ENCODE data around the gene KRTAP12-4. TPM values are rescaled to one million over a fixed set of nuclear protein-coding genes. Genes with fewer than 3 reads are reported as not detected.
A peak's percentile ranks its signal among the peaks of the same experiment; 100 is the strongest.

KRTAP12-4 gene
- total and polyA plus RNA-seq, 2 donors from 2014 or later = not detected

DNA sequence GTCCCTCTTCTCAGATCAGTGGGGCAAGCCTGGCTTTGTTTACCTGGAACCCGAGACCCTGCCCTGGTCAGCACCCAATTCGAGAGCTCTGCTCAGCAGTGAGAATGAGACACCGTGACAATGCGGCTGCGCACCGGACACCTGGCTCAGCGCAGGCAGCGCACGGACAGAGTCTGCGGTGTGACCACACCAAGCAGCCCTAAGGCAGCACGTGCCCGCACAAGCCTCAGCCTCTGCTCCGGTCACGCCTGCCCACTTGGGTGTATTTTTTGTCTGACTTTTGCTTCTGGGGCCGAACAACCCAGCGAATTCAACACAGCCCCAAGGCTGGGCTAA lies 37.9 kb downstream of the KRTAP12-4 start:
- Histone ChIP-seq H3K9me3 (ENCODE audit: control insufficient read depth in 2 of 3, insufficient read depth in 1 of 3, low read length in 3 of 3) (peaks cover 0 to 1% (median 0%) of the 10 kb centered on the region in 3 donors), H3K9ac (ENCODE audit: low read length in 3 of 3) (no peak overlapping the region), H3K36me3 (ENCODE audit: control insufficient read depth in 2 of 3, insufficient read depth in 3 of 3, low read length in 3 of 3) (no peaks in the 10 kb centered on the region), H3K27me3 (ENCODE audit: control insufficient read depth, insufficient read depth, low read length) (no peaks in the 10 kb centered on the region), H3K4me3 (ENCODE audit: low read length in 3 of 3) (no peak overlapping the region), H3K4me1 (ENCODE audit: control insufficient read depth in 2 of 3, insufficient read depth in 2 of 3, low read depth in 1 of 3, low read length in 3 of 3) (no peaks in the 10 kb centered on the region), H3K27ac (ENCODE audit: low read depth in 2 of 2, low read length in 2 of 2) (no peak overlapping the region)
- FAIRE-seq = no peak
- peak in 1 of 5 donors; percentile 13 for DNase-seq
- intact Hi-C loops (cut with DNase I) = no loop called here
- TF ChIP-seq, protein P1, sequence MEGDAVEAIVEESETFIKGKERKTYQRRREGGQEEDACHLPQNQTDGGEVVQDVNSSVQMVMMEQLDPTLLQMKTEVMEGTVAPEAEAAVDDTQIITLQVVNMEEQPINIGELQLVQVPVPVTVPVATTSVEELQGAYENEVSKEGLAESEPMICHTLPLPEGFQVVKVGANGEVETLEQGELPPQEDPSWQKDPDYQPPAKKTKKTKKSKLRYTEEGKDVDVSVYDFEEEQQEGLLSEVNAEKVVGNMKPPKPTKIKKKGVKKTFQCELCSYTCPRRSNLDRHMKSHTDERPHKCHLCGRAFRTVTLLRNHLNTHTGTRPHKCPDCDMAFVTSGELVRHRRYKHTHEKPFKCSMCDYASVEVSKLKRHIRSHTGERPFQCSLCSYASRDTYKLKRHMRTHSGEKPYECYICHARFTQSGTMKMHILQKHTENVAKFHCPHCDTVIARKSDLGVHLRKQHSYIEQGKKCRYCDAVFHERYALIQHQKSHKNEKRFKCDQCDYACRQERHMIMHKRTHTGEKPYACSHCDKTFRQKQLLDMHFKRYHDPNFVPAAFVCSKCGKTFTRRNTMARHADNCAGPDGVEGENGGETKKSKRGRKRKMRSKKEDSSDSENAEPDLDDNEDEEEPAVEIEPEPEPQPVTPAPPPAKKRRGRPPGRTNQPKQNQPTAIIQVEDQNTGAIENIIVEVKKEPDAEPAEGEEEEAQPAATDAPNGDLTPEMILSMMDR (IDR thresholded peaks at IDR 0.05; ENCODE audit: borderline replicate concordance, extremely low read depth, insufficient read depth) = no peak

- Histone ChIP-seq H3K27ac (ENCODE audit: low read depth in 2 of 2, low read length in 2 of 2) (no peak overlapping the region), H3K27me3 (ENCODE audit: control insufficient read depth, insufficient read depth, low read length) (no peaks in the 10 kb centered on the region), H3K9ac (ENCODE audit: low read length in 3 of 3) (no peak overlapping the region), H3K9me3 (ENCODE audit: control insufficient read depth in 2 of 3, insufficient read depth in 1 of 3, low read length in 3 of 3) (peaks cover 0 to 5% (median 0%) of the 10 kb centered on the region in 3 donors), H3K4me3 (ENCODE audit: low read length in 3 of 3) (no peak overlapping the region), H3K36me3 (ENCODE audit: control insufficient read depth in 2 of 3, insufficient read depth in 3 of 3, low read length in 3 of 3) (no peaks in the 10 kb centered on the region), H3K4me1 (ENCODE audit: control insufficient read depth in 2 of 3, insufficient read depth in 2 of 3, low read depth in 1 of 3, low read length in 3 of 3) (no peaks in the 10 kb centered on the region)
- FAIRE-seq (no peak), DNase-seq (no peak)
- TF ChIP-seq, protein P1 (IDR thresholded peaks at IDR 0.05; ENCODE audit: borderline replicate concordance, extremely low read depth, insufficient read depth) = no peak
- intact Hi-C loops (cut with DNase I) = no loop called here
These were observed 38.4 kb downstream of the KRTAP12-4 start for GRCh38 chr21:44615911-44616590.

- Histone ChIP-seq H3K9me3 (ENCODE audit: control insufficient read depth in 2 of 3, insufficient read depth in 1 of 3, low read length in 3 of 3) (peaks cover 0 to 5% (median 0%) of the 10 kb centered on the region in 3 donors), H3K4me1 (ENCODE audit: control insufficient read depth in 2 of 3, insufficient read depth in 2 of 3, low read depth in 1 of 3, low read length in 3 of 3) (no peaks in the 10 kb centered on the region), H3K27me3 (ENCODE audit: control insufficient read depth, insufficient read depth, low read length) (no peaks in the 10 kb centered on the region), H3K27ac (ENCODE audit: low read depth in 2 of 2, low read length in 2 of 2) (no peak overlapping the region), H3K36me3 (ENCODE audit: control insufficient read depth in 2 of 3, insufficient read depth in 3 of 3, low read length in 3 of 3) (no peaks in the 10 kb centered on the region), H3K9ac (ENCODE audit: low read length in 3 of 3) (no peak overlapping the region), H3K4me3 (ENCODE audit: low read length in 3 of 3) (no peak overlapping the region)
- TF ChIP-seq, protein P1 (IDR thresholded peaks at IDR 0.05; ENCODE audit: borderline replicate concordance, extremely low read depth, insufficient read depth) = no peak
- no peak for DNase-seq
- intact Hi-C loops (cut with DNase I) = no loop called here
- FAIRE-seq = no peak
These were observed 39.0 kb downstream of the KRTAP12-4 start for GRCh38 chr21:44615466-44615865.

Measured in kidney (tissue), 14 donors.